IMR-90 (cell line): ENCODE measurements around the gene PPIL4. TPM values are rescaled to one million over a fixed set of nuclear protein-coding genes. Genes with fewer than 3 reads are reported as not detected.
A peak's percentile ranks its signal among the peaks of the same experiment; 100 is the strongest.

Experiments used
- ATAC-seq: fragments of 200-7000 bp; cut with Tn5 transposase; 2 replicates; pipeline ENCODE4 v1.9.1; 2020; ENCODE audit warnings: low read depth, mild to moderate bottlenecking, moderate library complexity
- BruUV-seq: library from RNA; stranded (reverse); fragments of 400-500 nt; replicated peaks from 2 replicates; lab custom pipeline; 2021; lab: Mats Ljungman, UMichigan
- CTCF ChIA-PET: fragments of 300-600 bp; formaldehyde crosslinking; extraction: SDS; loops from one replicate; lab custom pipeline; 2021; ENCODE audit warnings: antibody characterized with exemption; lab: Yijun Ruan, JAX
- POLR2A ChIA-PET: fragments of 300-600 bp; sonication (Branson Sonifier 250); formaldehyde crosslinking; loops from one replicate; lab custom pipeline; 2022; ENCODE audit warnings: antibody characterized with exemption; ENCODE audit not compliant: unreplicated experiment; lab: Charles Lee
- DNase-seq: peaks from one replicate; pipeline ENCODE4 v3.0.0; 2013
- H2AFZ ChIP-seq: replicated peaks from 2 replicates; pipeline ENCODE3; 2013; ENCODE audit warnings: low read length, mild to moderate bottlenecking; ENCODE audit not compliant: poor library complexity
- H2AK5ac ChIP-seq: 2 replicates; pipeline ENCODE4 v1.6.1; 2013; ENCODE audit warnings: low read depth, low read length, inconsistent platforms
- H2AK9ac ChIP-seq: replicated peaks from 2 replicates; pipeline ENCODE3; 2013; ENCODE audit warnings: mild to moderate bottlenecking, low read depth, low read length, moderate library complexity; ENCODE audit not compliant: poor library complexity
- H2BK120ac ChIP-seq: 2 replicates; pipeline ENCODE4 v1.6.1; 2013; ENCODE audit warnings: low read depth, low read length, inconsistent platforms
- H2BK15ac ChIP-seq: 3 replicates; pipeline ENCODE4 v1.6.1; 2013; ENCODE audit warnings: low read depth, low read length, inconsistent platforms
- H2BK20ac ChIP-seq: 2 replicates; pipeline ENCODE4 v1.6.1; 2013; ENCODE audit warnings: low read depth, mild to moderate bottlenecking, inconsistent platforms, low read length, moderate library complexity
- H2BK5ac ChIP-seq: 2 replicates; pipeline ENCODE4 v1.6.1; 2013; ENCODE audit warnings: mild to moderate bottlenecking, low read depth, low read length, inconsistent platforms; ENCODE audit not compliant: poor library complexity, severe bottlenecking
- H3K14ac ChIP-seq: replicated peaks from 2 replicates; pipeline ENCODE4 v1.6.1; 2013; ENCODE audit warnings: low read depth, low read length, inconsistent platforms
- H3K18ac ChIP-seq: 2 replicates; pipeline ENCODE4 v1.6.1; 2013; ENCODE audit warnings: low read depth, low read length, control low read depth
- H3K23ac ChIP-seq: 2 replicates; pipeline ENCODE4 v1.6.1; 2013; ENCODE audit warnings: low read depth, low read length, inconsistent platforms
- H3K27ac ChIP-seq: 2 replicates; pipeline ENCODE4 v1.5.1; 2013; ENCODE audit warnings: mild to moderate bottlenecking, control low read depth, low read length; ENCODE audit not compliant: insufficient read depth
- H3K27me3 ChIP-seq: 2 replicates; pipeline ENCODE4 v1.6.1; 2013; ENCODE audit warnings: low read length; ENCODE audit not compliant: control insufficient read depth, insufficient read depth
- H3K36me3 ChIP-seq: 2 replicates; pipeline ENCODE4 v1.6.1; 2013; ENCODE audit warnings: low read length, mixed read lengths; ENCODE audit not compliant: control insufficient read depth, insufficient read depth
- H3K4ac ChIP-seq: 2 replicates; pipeline ENCODE4 v1.6.1; 2013; ENCODE audit warnings: low read depth, low read length, inconsistent platforms
- H3K4me1 ChIP-seq: 2 replicates; pipeline ENCODE4 v1.6.1; 2013; ENCODE audit warnings: low read length, mixed read lengths; ENCODE audit not compliant: control insufficient read depth, insufficient read depth
- H3K4me2 ChIP-seq: 2 replicates; pipeline ENCODE4 v1.6.1; 2013; ENCODE audit warnings: low read depth, mild to moderate bottlenecking, control low read depth, low read length, moderate library complexity
- H3K4me3 ChIP-seq: 2 replicates; pipeline ENCODE4 v1.5.1; 2013; ENCODE audit warnings: low read depth, mild to moderate bottlenecking, control low read depth, low read length, moderate library complexity; ENCODE audit not compliant: insufficient read depth
- H3K56ac ChIP-seq: 2 replicates; pipeline ENCODE4 v1.6.1; 2013; ENCODE audit warnings: low read length, inconsistent platforms; ENCODE audit not compliant: insufficient read depth; ENCODE audit errors: extremely low read depth
- H3K79me1 ChIP-seq, 2 experiments: 2 replicates each; pipeline ENCODE4 v1.6.1; 2013; ENCODE audit warnings: low read length in 2 of 2, inconsistent platforms in 1 of 2, low read depth in 1 of 2
- H3K9ac ChIP-seq: 2 replicates; pipeline ENCODE4 v1.6.1; 2013; ENCODE audit warnings: low read depth, low read length, control low read depth
- H3K9me1 ChIP-seq: 2 replicates; pipeline ENCODE4 v1.6.1; 2013; ENCODE audit warnings: low read length, inconsistent platforms; ENCODE audit not compliant: insufficient read depth
- H3K9me3 ChIP-seq: 2 replicates; pipeline ENCODE4 v1.6.1; 2013; ENCODE audit warnings: low read length; ENCODE audit not compliant: control insufficient read depth, insufficient read depth
- H4K20me1 ChIP-seq: 2 replicates; pipeline ENCODE4 v1.6.1; 2013; ENCODE audit warnings: low read length, inconsistent platforms; ENCODE audit not compliant: insufficient read depth
- H4K5ac ChIP-seq: 2 replicates; pipeline ENCODE4 v1.6.1; 2013; ENCODE audit warnings: mild to moderate bottlenecking, low read depth, low read length, control low read depth
- H4K8ac ChIP-seq, 2 experiments: 2 replicates each; pipeline ENCODE4 v1.6.1; 2013; ENCODE audit warnings: low read depth in 2 of 2, low read length in 2 of 2, control low read depth in 1 of 2, inconsistent platforms in 1 of 2
- H4K91ac ChIP-seq: 2 replicates; pipeline ENCODE4 v1.6.1; 2013; ENCODE audit warnings: low read depth, low read length, inconsistent platforms; ENCODE audit not compliant: insufficient read depth
- CHD1 ChIP-seq: IDR thresholded peaks from 2 replicates; pipeline ENCODE4 v1.6.1; 2012; ENCODE audit warnings: low read depth, low read length, improper control_type of control experiment
- CTCF ChIP-seq: conservative IDR thresholded peaks from 2 replicates; pipeline ENCODE4 v1.5.1; 2012; ENCODE audit warnings: mild to moderate bottlenecking, low read depth, low read length, improper control_type of control experiment
- FOS ChIP-seq: fragments of 150-350 bp; IDR thresholded peaks from 2 replicates; pipeline ENCODE4 v1.6.1; 2016; ENCODE audit warnings: low read depth, low read length
- MAFK ChIP-seq: IDR thresholded peaks from 2 replicates; pipeline ENCODE4 v1.6.1; 2012; ENCODE audit warnings: low read depth, low read length, improper control_type of control experiment
- MAZ ChIP-seq: IDR thresholded peaks from 2 replicates; pipeline ENCODE4 v1.6.1; 2012; ENCODE audit warnings: low read depth, mild to moderate bottlenecking, low read length, improper control_type of control experiment, moderate library complexity, borderline replicate concordance
- MXI1 ChIP-seq: IDR thresholded peaks from 2 replicates; pipeline ENCODE4 v1.6.1; 2012; ENCODE audit warnings: low read depth, mild to moderate bottlenecking, low read length, moderate library complexity, borderline replicate concordance
- POLR2A ChIP-seq: IDR thresholded peaks from 2 replicates; pipeline ENCODE4 v1.6.1; 2012; ENCODE audit warnings: mild to moderate bottlenecking, low read depth, low read length
- RAD21 ChIP-seq: IDR thresholded peaks from 2 replicates; pipeline ENCODE4 v1.6.1; 2012; ENCODE audit warnings: low read length, improper control_type of control experiment
- RFX5 ChIP-seq: IDR thresholded peaks from 2 replicates; pipeline ENCODE4 v1.8.0; 2012; ENCODE audit warnings: low read depth, mild to moderate bottlenecking, low read length, moderate library complexity
- SMC3 ChIP-seq: fragments of 150-350 bp; IDR thresholded peaks from 2 replicates; pipeline ENCODE4 v1.6.1; 2016; ENCODE audit warnings: low read depth, mild to moderate bottlenecking, antibody characterized with exemption, low read length, moderate library complexity
- WGBS, 2 experiments: methylation state at CpG; one replicate each; pipeline versions ENCODE4 v1.1.5 to v1.1.7; 2013; ENCODE audit warnings: missing lambda C conversion rate in 2 of 2; ENCODE audit not compliant: insufficient read length in 1 of 2; ENCODE audit errors: extremely low coverage in 2 of 2; 5-methylcytosine and 5-hydroxymethylcytosine counted together
- dilution Hi-C: fragments of 300-500 bp; cut with HindIII; formaldehyde crosslinking; loops from one replicate; pipeline ENCODE4 v1.14.3; 2018; ENCODE audit warnings: low sequenced_read_pairs; ENCODE audit not compliant: unreplicated experiment
- in situ Hi-C: fragments of 300-500 bp; cut with MboI; formaldehyde crosslinking; loops from 3 replicates; pipeline ENCODE4 v1.14.3; 2019; ENCODE audit warnings: low sequenced_read_pairs, inconsistent platforms, mixed read lengths
- intact Hi-C: fragments of 100-400 bp; cut with micrococcal nuclease; formaldehyde crosslinking; loops from 2 replicates; pipeline ENCODE4 v1.10.0; 2022
- polyA plus RNA-seq, 3 experiments: library from polyadenylated mRNA; depleted of rRNA; stranded (reverse); fragments of >200 nt; gene quantifications; 2 replicates each; pipeline ENCODE4 v1.2.3, GENCODE V29; 2012; ENCODE audit warnings: low replicate concordance in 1 of 3
- total RNA-seq: library from RNA; depleted of rRNA; stranded (reverse); fragments of >200 nt; gene quantifications from 2 replicates; pipeline ENCODE4 v1.2.3, GENCODE V29; 2012

Gene PPIL4
- total and polyA plus RNA-seq, 2 of the 4 experiments (the other 2 are of a cell fraction): 10.6 to 13.3 TPM

- Histone ChIP-seq H3K36me3 (no peaks in the 10 kb centered on the region), H3K4ac (no peak overlapping the region), H3K4me1 (no peaks in the 10 kb centered on the region), H2AK9ac (peak overlapping the region; percentile 85), H3K4me3 (no peak overlapping the region), H3K9ac (no peak overlapping the region), H3K9me3 (no peaks in the 10 kb centered on the region), H2AFZ (no peak overlapping the region), H3K79me1 (no peaks in the 10 kb centered on the region), H2BK5ac (no peak overlapping the region), H3K18ac (no peak overlapping the region), H4K5ac (no peak overlapping the region), H2BK120ac (no peak overlapping the region), H3K23ac (no peak overlapping the region), H3K27ac (no peak overlapping the region), H3K14ac (no peak overlapping the region), H4K20me1 (no peaks in the 10 kb centered on the region), H3K4me2 (no peak overlapping the region), H3K27me3 (peaks cover 25% of the 10 kb centered on the region), H3K56ac (no peak overlapping the region), H2BK15ac (no peak overlapping the region), H4K8ac (no peak overlapping the region), H4K91ac (no peak overlapping the region), H3K9me1 (no peaks in the 10 kb centered on the region), H2AK5ac (no peak overlapping the region), H2BK20ac (no peak overlapping the region)
- CTCF ChIA-PET: no interaction called here
- no peak for TF ChIP-seq POLR2A
- no peak for TF ChIP-seq CTCF
- no peak for TF ChIP-seq RAD21
- TF ChIP-seq MXI1: no peak
- no peak for TF ChIP-seq FOS
- TF ChIP-seq CHD1: no peak
- TF ChIP-seq MAZ: no peak
- TF ChIP-seq RFX5: no peak
- no peak for TF ChIP-seq MAFK
- no peak for TF ChIP-seq SMC3
- 100% methylated on average over 1 of the region's 3 CpGs; no CpG with 5 or more reads in 1 of the 2 experiments for WGBS, 2 experiments
- intact Hi-C loops (no loop called here), in situ Hi-C loops (no loop called here), dilution Hi-C loops (no loop called here)
- DNase-seq (no peak), ATAC-seq (no peak)
- POLR2A ChIA-PET: no interaction called here
- no TSS peak for BruUV-seq
These were observed 74.0 kb downstream of the PPIL4 start for GRCh38 chr6:149471801-149472200.
